Keratinocyte (primary cell): Measurements from ENCODE around the gene NOTCH4. TPM values are rescaled to one million over a fixed set of nuclear protein-coding genes. Genes with fewer than 3 reads are reported as not detected.

ENCODE experiments used
- DNase-seq: peaks from one replicate; pipeline ENCODE4 v3.0.0-alpha.2; 2011; ENCODE audit warnings: low read depth, missing footprints, low spot score
- FAIRE-seq: peaks from 2 replicates; lab custom pipeline; 2011; peaks lifted over from hg19 to GRCh38; lab: Jason Lieb, UNC
- H2AFZ ChIP-seq: 2 replicates; pipeline ENCODE4 v1.6.0; 2012; ENCODE audit warnings: low read length, control low read depth, inconsistent platforms; ENCODE audit not compliant: control insufficient read depth
- H3K27ac ChIP-seq: 2 replicates; pipeline ENCODE4 v1.5.1; 2011; ENCODE audit warnings: low read length; ENCODE audit not compliant: control insufficient read depth, insufficient read depth
- H3K27me3 ChIP-seq: 3 replicates; pipeline ENCODE4 v1.6.0; 2011; ENCODE audit warnings: low read length; ENCODE audit not compliant: control insufficient read depth, insufficient read depth; ENCODE audit errors: extremely low read depth
- H3K36me3 ChIP-seq, 2 experiments: 2 replicates in 1 of 2; 3 replicates in 1 of 2; pipeline ENCODE4 v1.5.1; 2011; ENCODE audit warnings: low read length in 2 of 2, mild to moderate bottlenecking in 1 of 2; ENCODE audit not compliant: control insufficient read depth in 2 of 2, insufficient read depth in 2 of 2; ENCODE audit errors: extremely low read depth in 1 of 2
- H3K4me1 ChIP-seq: 3 replicates; pipeline ENCODE4 v1.5.1; 2011; ENCODE audit warnings: low read length; ENCODE audit not compliant: control insufficient read depth, insufficient read depth; ENCODE audit errors: extremely low read depth
- H3K4me2 ChIP-seq: 3 replicates; pipeline ENCODE4 v1.6.0; 2011; ENCODE audit warnings: low read depth, low read length; ENCODE audit not compliant: control insufficient read depth, insufficient read depth; ENCODE audit errors: extremely low read depth
- H3K4me3 ChIP-seq, 3 experiments: fragments of 200-600 bp in 1 of 3; sonication (generic) in 1 of 3; 2 replicates in 2 of 3; 3 replicates in 1 of 3; pipeline ENCODE4 v1.5.1; 2011 to 2016; ENCODE audit warnings: low read length in 3 of 3, mild to moderate bottlenecking in 3 of 3, control low read depth in 2 of 3, inconsistent platforms in 1 of 3, low read depth in 1 of 3, mixed read lengths in 1 of 3, mixed run types in 1 of 3, moderate library complexity in 1 of 3; ENCODE audit not compliant: control insufficient read depth in 2 of 3, insufficient read depth in 2 of 3; ENCODE audit errors: extremely low read depth in 1 of 3
- H3K79me2 ChIP-seq: 2 replicates; pipeline ENCODE4 v1.6.0; 2012; ENCODE audit warnings: low read length; ENCODE audit not compliant: control insufficient read depth, insufficient read depth
- H3K9ac ChIP-seq: 3 replicates; pipeline ENCODE4 v1.6.0; 2011; ENCODE audit warnings: low read length; ENCODE audit not compliant: control insufficient read depth, insufficient read depth; ENCODE audit errors: extremely low read depth
- H3K9me1 ChIP-seq: 3 replicates; pipeline ENCODE4 v1.6.0; 2011; ENCODE audit warnings: low read length; ENCODE audit not compliant: control insufficient read depth, insufficient read depth; ENCODE audit errors: extremely low read depth
- H3K9me3 ChIP-seq: 2 replicates; pipeline ENCODE4 v1.5.1; 2012; ENCODE audit warnings: low read depth, low read length; ENCODE audit not compliant: control insufficient read depth
- H4K20me1 ChIP-seq: 3 replicates; pipeline ENCODE4 v1.6.0; 2011; ENCODE audit warnings: low read length; ENCODE audit not compliant: control insufficient read depth, insufficient read depth; ENCODE audit errors: extremely low read depth
- CTCF ChIP-seq, 3 experiments: IDR thresholded peaks in 1 of 3; conservative IDR thresholded peaks in 1 of 3; optimal IDR thresholded peaks in 1 of 3; 2 replicates in 2 of 3; 3 replicates in 1 of 3; pipeline versions ENCODE3 to v1.5.1; 2011; ENCODE audit warnings: low read length in 3 of 3, mild to moderate bottlenecking in 3 of 3, moderate library complexity in 2 of 3, control low read depth in 1 of 3, inconsistent platforms in 1 of 3; ENCODE audit not compliant: insufficient read depth in 2 of 3; ENCODE audit errors: extremely low read depth in 1 of 3
- EZH2 ChIP-seq: IDR thresholded peaks from one replicate; pipeline ENCODE4 v1.6.1; 2012; ENCODE audit warnings: inconsistent platforms, mild to moderate bottlenecking, low read length, moderate library complexity
- dilution Hi-C: fragments of 300-500 bp; cut with MboI; formaldehyde crosslinking; loops from one replicate; pipeline ENCODE4 v1.7.0; 2020; ENCODE audit warnings: low sequenced_read_pairs; ENCODE audit not compliant: extremely low pct_ligation_motif_present
- polyA plus RNA-seq, 5 experiments: library from polyadenylated mRNA; depleted of rRNA in 3 of 5; stranded (reverse) in 3 of 5; stranded (forward) in 1 of 5; unstranded in 1 of 5; fragments of >200 nt; gene quantifications; 1 replicate in 1 of 5; 2 replicates in 3 of 5; 3 replicates in 1 of 5; pipeline versions ENCODE4 v1.2.1 to v1.2.3, GENCODE V29; 2011 to 2012; ENCODE audit warnings: missing spikeins in 2 of 5, low read depth in 1 of 5, low replicate concordance in 1 of 5

The NOTCH4 gene
- polyA plus RNA-seq, 1 donor (not counting 4 experiments of a cell fraction or from before 2014, with no cell fraction given): 0.07 TPM

- H3K27ac ChIP-seq: no peak overlapping the region
- FAIRE-seq (no peak), DNase-seq (no peak)
- H4K20me1 ChIP-seq: no peaks in the 10 kb centered on the region
- TF ChIP-seq CTCF (optimal IDR thresholded peaks at IDR 0.05 in 1 of 3, IDR thresholded peaks at IDR 0.05 in 1 of 3, conservative IDR thresholded peaks at IDR 0.05 in 1 of 3; ENCODE audit: extremely low read depth in 1 of 3, insufficient read depth in 2 of 3, low read length in 3 of 3): no peak
- TF ChIP-seq EZH2: no peak
- H3K9me1 ChIP-seq: no peaks in the 10 kb centered on the region
- H3K9me3 ChIP-seq: no peaks in the 10 kb centered on the region
- no peak overlapping the region for H3K4me3 ChIP-seq
- dilution Hi-C loops: no loop called here
- no peak overlapping the region for H2AFZ ChIP-seq
- peaks cover 9% of the 10 kb centered on the region for H3K79me2 ChIP-seq
- H3K4me2 ChIP-seq: no peak overlapping the region
- peaks cover 6% of the 10 kb centered on the region for H3K4me1 ChIP-seq
- no peaks in the 10 kb centered on the region for H3K27me3 ChIP-seq
- no peak overlapping the region for H3K9ac ChIP-seq
- peaks cover 18 to 20% of the 10 kb centered on the region in 2 experiments for H3K36me3 ChIP-seq
Measured at GRCh38 chr6:32183030-32183429, 40.8 kb downstream of the NOTCH4 start.

DNA sequence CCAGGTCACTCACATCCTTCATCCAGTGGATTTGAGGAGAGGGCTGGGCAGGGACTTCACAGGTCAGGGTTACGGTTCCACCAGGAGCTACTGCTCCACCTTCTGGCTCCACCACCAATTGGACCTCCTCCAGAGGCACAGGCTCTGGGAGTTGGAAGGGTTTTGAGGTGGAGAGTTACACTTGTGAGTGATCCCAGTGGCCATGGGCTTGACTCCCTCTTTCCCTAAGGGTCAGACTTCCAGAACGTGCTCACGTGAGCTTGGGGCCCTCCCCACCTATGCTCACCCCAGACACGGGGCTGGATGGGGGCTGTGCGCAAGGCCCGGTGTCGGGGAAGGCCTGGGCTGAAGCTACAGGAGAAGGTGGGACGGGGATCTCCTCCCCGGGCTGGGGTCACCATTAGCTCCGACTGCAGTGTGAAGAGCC is 41.3 kb downstream of the NOTCH4 start:
- dilution Hi-C loops: no loop called here
- no peak for FAIRE-seq

More for the DNA sequence above, 41.3 kb downstream of the NOTCH4 start:
- DNase-seq: no peak
- H3K9ac ChIP-seq: no peak overlapping the region
- H3K4me2 ChIP-seq: no peak overlapping the region
- no peaks in the 10 kb centered on the region for H3K9me3 ChIP-seq
- TF ChIP-seq EZH2 (no peak), CTCF (optimal IDR thresholded peaks at IDR 0.05 in 1 of 3, IDR thresholded peaks at IDR 0.05 in 1 of 3, conservative IDR thresholded peaks at IDR 0.05 in 1 of 3; ENCODE audit: extremely low read depth in 1 of 3, insufficient read depth in 2 of 3, low read length in 3 of 3) (no peak)
- H2AFZ ChIP-seq: no peak overlapping the region
- H3K36me3 ChIP-seq: peaks cover 18 to 19% of the 10 kb centered on the region in 2 experiments
- no peaks in the 10 kb centered on the region for H3K27me3 ChIP-seq
- H3K27ac ChIP-seq: no peak overlapping the region
- H4K20me1 ChIP-seq: no peaks in the 10 kb centered on the region
- H3K4me3 ChIP-seq: no peak overlapping the region
- no peaks in the 10 kb centered on the region for H3K9me1 ChIP-seq
- peaks cover 6% of the 10 kb centered on the region for H3K4me1 ChIP-seq
- H3K79me2 ChIP-seq: peaks cover 7% of the 10 kb centered on the region
